DND-41 (cell line): ENCODE measurements around the gene STMND1.

Experiments
- CTCF ChIP-seq: IDR thresholded peaks from 2 replicates; pipeline ENCODE4 v1.5.1; 2012; ENCODE audit warnings: borderline replicate concordance, low read length, moderate library complexity, mild to moderate bottlenecking; ENCODE audit not compliant: poor library complexity, severe bottlenecking; ENCODE audit errors: extremely low read depth
- EZH2 ChIP-seq: IDR thresholded peaks from 3 replicates; pipeline ENCODE4 v1.6.1; 2012; ENCODE audit warnings: borderline replicate concordance, low read depth, mild to moderate bottlenecking, moderate library complexity, low read length, inconsistent platforms; ENCODE audit not compliant: severe bottlenecking

GRCh38 chr6:17151888-17152287 lies 50.0 kb downstream of the STMND1 start:
- TF ChIP-seq CTCF (no peak), EZH2 (no peak)
